GM12892 (cell line): ENCODE results near the gene FBXO41. TPM values are rescaled to one million over a fixed set of nuclear protein-coding genes. Genes with fewer than 3 reads are reported as not detected.

Source experiments
- DNase-seq: peaks from one replicate; pipeline ENCODE4 v3.0.0; 2011; ENCODE audit not compliant: insufficient read length
- FAIRE-seq: peaks from 2 replicates; lab custom pipeline; 2011; peaks lifted over from hg19 to GRCh38; lab: Jason Lieb, UNC
- POLR2A ChIP-seq: IDR thresholded peaks from 2 replicates; pipeline ENCODE4 v1.6.1; 2011; ENCODE audit warnings: low read depth, low read length, control low read depth
- POLR2AphosphoS5 ChIP-seq: IDR thresholded peaks from 2 replicates; pipeline ENCODE4 v1.6.1; 2011; ENCODE audit warnings: low read depth, low read length, control low read depth
- TAF1 ChIP-seq: IDR thresholded peaks from 2 replicates; pipeline ENCODE4 v1.6.1; 2011; ENCODE audit warnings: low read depth, mild to moderate bottlenecking, control low read depth, low read length, borderline replicate concordance
- polyA plus RNA-seq: library from polyadenylated mRNA; unstranded; fragments of >200 nt; gene quantifications from one replicate; pipeline ENCODE4 v1.2.1, GENCODE V29; 2012; ENCODE audit warnings: missing spikeins, inconsistent platforms; ENCODE audit not compliant: missing spikeins

The FBXO41 gene, protein sequence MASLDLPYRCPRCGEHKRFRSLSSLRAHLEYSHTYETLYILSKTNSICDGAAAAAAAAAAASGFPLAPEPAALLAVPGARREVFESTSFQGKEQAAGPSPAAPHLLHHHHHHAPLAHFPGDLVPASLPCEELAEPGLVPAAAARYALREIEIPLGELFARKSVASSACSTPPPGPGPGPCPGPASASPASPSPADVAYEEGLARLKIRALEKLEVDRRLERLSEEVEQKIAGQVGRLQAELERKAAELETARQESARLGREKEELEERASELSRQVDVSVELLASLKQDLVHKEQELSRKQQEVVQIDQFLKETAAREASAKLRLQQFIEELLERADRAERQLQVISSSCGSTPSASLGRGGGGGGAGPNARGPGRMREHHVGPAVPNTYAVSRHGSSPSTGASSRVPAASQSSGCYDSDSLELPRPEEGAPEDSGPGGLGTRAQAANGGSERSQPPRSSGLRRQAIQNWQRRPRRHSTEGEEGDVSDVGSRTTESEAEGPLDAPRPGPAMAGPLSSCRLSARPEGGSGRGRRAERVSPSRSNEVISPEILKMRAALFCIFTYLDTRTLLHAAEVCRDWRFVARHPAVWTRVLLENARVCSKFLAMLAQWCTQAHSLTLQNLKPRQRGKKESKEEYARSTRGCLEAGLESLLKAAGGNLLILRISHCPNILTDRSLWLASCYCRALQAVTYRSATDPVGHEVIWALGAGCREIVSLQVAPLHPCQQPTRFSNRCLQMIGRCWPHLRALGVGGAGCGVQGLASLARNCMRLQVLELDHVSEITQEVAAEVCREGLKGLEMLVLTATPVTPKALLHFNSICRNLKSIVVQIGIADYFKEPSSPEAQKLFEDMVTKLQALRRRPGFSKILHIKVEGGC
- 17.7 TPM for polyA plus RNA-seq

DNA sequence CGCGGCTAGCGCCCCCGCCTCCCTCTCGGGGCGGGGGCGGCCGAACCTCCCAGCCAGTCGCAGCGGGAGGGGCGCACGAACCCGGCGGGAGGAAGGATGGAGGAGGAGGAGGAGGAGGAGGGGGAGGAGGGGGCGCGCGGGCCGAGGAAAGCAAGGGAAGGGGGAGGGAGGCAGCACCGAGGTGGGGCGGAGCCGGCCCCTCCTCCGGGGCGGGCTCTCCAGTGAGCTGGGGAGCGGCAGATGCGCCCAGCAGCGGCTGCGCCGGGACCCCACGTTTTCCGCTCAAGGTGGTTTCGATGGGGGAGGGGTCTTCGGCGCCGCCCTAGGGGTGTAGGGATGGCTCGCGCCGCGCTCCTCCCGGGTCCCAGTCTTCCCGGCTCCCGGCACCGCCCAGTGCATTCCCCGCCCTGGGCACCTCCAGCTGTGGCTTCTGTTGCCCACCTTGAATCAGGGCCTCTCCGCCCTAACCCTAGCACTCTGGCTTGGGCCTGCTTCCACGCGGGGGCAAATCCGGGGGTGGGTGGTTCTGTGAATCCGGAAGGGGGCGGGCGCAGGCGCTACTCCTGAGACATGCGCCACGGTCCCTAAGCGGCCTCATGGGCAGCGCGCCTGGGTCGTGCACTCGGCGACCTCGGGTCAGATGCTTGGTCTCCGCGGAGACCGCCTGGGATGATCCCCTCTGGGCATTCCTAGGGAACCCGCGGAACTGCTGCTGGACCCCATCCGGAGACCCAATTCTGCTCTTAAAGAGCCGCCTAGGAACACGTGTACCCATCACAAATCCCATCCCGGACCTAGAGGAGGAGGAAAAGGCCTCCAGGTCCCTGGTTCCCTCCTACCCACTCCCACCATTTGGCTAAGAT lies at the start of gene FBXO41:
Gene FBXO41 (minus strand): TSS at position 183 of the 863 bp plus-strand sequence. CDS start 14,848 bp downstream, outside the sequence.
- FAIRE-seq: peak; percentile 77
- peak; percentile 82 for DNase-seq
- TF ChIP-seq POLR2AphosphoS5: no peak; the same call in none of the 2 replicates
- peak; percentile 71 for TF ChIP-seq POLR2A

DNA sequence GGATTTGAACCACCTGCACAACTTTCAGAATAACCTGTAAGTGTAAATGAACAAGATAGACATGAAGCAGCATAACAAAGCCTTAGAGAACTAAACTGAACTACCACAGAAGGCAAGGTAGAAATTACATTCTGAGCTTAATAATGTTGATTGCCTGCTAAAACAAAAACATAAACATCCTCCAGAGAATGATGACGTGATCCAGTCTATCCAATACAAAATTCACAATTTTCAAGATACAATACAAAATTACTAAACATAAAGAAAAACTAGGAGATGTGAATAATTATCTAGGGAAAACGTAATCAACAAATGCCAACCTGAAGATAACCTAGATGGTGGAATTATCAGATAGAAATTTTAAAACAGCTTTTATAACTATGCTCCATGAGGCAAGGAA lies 49.8 kb upstream of the FBXO41 start:
- DNase-seq (no peak), FAIRE-seq (no peak)
- TF ChIP-seq TAF1: no peak

DNA sequence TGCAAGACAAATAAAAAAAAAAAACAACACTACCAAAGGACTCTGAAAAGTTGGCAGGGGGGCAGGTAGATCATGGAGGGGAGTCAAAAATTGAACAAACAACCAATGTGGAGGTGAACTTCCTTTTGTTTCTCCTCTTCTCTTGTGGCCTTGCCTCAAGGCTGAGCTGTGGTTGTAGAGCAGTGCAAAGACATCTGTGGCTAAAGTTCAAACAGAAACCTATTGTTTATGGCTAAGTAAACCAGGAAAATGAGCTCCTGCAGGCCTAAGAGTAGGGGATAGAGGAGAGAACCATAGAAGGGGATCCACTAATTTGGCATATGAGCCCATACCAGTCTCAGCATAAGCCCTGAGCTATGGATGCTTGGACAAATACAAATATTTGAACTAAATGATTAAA lies 49.3 kb upstream of the FBXO41 start:
- FAIRE-seq (no peak), DNase-seq (no peak)
- TF ChIP-seq POLR2A (no peak), TAF1 (no peak), POLR2AphosphoS5 (no peak)

DNA sequence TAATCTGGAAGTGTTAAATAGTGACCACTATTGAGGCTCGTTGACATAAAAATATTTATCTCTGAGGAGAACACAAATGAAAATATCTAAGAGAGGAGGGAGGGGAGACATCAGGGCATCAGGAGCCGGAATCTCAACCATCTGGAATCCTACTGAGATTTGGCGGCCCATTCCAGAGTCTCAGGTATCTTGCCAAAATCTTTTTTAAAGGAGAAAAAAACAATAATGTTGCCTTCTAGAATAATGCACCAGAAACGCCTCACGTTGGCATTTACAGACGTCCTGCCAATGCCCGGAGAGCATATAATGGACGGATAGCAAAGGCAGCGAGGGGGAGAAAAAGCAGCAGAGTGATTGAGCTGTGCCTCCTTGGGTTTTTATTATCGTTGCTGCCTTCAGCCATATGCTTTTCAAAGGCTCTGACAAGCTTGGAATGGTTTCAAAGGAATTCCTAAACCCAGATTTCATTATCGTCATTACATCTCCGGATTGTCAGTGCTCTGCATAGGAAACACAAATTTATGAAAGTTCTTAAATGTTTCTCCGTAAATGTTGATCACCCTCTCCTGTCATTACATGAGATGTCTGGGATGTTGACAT lies 39.9 kb upstream of the FBXO41 start:
- FAIRE-seq: no peak
- TF ChIP-seq TAF1 (no peak), POLR2A (no peak), POLR2AphosphoS5 (no peak)
- no peak for DNase-seq

DNA sequence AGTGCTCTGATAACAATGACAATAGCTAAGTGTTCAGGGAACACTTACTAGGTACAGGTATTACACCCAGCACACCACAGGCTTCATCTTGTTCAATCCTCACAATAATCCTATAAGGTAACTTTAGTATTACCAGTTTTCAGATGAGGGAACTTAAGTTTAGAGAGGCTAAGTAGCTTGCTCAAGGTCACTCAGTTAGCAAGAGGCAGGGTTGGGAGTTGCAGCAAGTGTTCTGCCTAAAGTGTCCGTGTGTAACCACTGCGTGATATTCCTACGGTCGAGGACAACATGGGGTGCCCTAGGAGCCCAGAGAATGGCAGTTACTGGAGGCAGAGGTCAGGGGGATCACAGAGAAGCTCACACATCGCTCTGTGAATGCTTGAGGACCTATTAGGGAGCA lies 39.3 kb upstream of the FBXO41 start:
- DNase-seq (no peak), FAIRE-seq (no peak)
- TF ChIP-seq POLR2AphosphoS5: no peak
- TF ChIP-seq POLR2A: no peak
- no peak for TF ChIP-seq TAF1

DNA sequence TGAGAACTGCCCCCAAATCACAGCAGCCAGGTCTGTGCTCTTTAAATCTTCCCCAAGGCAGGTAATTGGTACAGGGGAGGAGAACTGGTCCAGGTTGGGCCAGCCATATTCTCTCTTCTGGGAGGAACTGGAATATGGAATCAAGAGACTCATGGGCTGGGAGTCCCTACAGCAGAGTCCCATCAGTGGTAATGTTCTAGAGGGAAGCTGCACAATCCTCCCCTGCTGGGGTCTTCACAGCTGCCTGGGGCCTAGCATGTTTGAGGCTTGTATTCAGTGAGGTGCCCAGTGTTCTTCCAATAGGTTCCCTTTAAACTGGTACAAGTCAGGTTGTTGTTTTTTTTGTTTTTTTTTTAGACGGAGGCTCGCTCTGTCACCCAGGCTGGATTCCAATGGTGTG lies 30.2 kb upstream of the FBXO41 start:
- DNase-seq: no peak
- TF ChIP-seq POLR2AphosphoS5: no peak
- TF ChIP-seq TAF1: no peak
- TF ChIP-seq POLR2A: no peak
- no peak for FAIRE-seq

DNA sequence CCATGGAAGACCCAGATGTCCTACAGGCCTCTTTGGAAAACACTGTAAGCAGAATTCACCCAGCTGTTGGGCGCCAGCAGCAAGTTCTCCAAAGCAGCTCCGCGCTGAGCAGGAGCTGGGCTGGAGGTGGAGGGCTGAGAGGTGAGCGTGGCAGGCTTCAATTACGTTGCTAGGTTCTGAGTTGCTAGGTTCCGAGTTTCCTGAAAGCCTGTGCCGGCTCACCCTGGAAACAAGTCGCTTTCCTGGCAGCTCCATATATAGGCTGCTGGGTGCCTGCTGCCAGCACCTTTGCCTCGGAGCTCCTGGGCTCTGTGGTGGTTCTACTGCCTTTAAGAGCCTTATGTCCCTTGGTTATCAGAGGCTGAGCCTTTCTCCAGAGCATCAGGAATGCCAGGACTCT lies 23.4 kb upstream of the FBXO41 start:
- no peak for FAIRE-seq
- no peak for DNase-seq
- TF ChIP-seq TAF1 (no peak), POLR2AphosphoS5 (no peak), POLR2A (no peak)

DNA sequence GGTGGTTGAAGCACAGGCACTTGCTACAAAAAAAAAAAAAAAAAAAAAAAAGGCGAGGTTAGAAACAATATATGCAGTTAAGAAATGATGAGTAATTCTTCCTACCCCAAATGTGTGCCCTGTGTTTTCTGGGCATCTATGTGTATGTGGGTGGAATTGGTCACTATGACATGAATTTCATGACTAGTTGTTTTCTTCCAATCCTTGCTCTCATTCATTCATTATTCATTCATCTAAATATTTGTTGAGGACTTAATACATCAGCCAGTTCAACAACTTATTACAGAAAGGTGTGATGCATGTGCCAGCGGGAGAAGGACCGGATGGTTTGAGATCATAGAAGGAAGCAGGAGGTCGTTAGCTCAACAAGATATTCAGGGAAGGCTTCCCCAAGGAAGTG lies 17.4 kb upstream of the FBXO41 start:
- FAIRE-seq (no peak), DNase-seq (no peak)
- TF ChIP-seq TAF1 (no peak), POLR2AphosphoS5 (no peak), POLR2A (no peak)

DNA sequence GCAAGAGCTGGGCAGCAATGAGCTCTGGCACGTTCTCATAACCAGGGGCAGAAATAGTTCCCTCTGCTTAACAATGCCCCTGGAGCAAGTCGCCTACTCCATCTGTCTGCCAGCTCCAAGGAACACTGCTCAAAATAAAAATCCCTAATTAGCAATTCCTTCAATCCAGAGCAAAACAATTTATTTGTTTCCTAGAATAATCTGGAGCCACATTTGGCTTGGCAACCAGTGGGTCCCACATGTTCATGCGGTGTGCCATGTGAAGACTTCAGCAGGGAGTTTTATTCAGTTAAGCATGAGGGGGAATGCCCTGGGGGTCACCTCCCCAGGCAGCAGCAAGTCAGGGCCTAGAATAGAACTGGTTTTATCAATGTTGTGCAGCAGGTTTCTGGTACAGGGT lies 16.6 kb upstream of the FBXO41 start:
- FAIRE-seq (no peak), DNase-seq (no peak)
- TF ChIP-seq TAF1 (no peak), POLR2AphosphoS5 (no peak), POLR2A (no peak)

DNA sequence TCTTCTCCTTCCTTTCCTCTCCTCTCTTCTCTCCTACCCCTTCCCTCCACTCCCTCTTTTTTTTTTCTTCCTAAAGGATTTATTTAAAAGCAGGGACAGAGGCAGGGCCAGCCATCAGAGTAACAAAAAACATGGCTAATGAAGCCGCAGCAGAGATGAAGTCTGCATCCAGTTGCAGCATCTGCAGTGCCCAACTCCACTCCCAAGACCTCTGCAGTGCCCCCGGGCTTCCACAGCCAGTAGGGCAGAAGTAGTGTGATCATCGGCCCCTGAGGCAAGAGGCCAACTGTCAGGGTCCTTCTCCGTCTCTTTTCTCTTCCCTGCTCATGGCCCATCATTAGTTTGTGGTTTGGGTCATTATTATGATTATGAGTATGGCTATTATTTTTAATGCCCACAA lies 13.3 kb upstream of the FBXO41 start:
- TF ChIP-seq TAF1 (no peak), POLR2AphosphoS5 (no peak), POLR2A (no peak)
- DNase-seq (no peak), FAIRE-seq (no peak)
